ENCODE results near the gene VAX1.
A peak's percentile ranks its signal among the peaks of the same experiment; 100 is the strongest.

The VAX1 gene

GRCh38 chr10:117168729-117169128 is 30.7 kb upstream of the VAX1 start:
- H3K27me3 ChIP-seq (ENCODE audit: control insufficient read depth, insufficient read depth, low read length) = peaks cover 60% of the 10 kb centered on the region
- H3K27ac ChIP-seq (ENCODE audit: low read depth, low read length) = no peak overlapping the region
- no peak overlapping the region for H3K9ac ChIP-seq (ENCODE audit: low read length)
- H3K4me3 ChIP-seq (ENCODE audit: low read length) = no peak overlapping the region
- no peaks in the 10 kb centered on the region for H3K4me1 ChIP-seq (ENCODE audit: control insufficient read depth, insufficient read depth, low read length)
- no peaks in the 10 kb centered on the region for H3K36me3 ChIP-seq (ENCODE audit: control insufficient read depth, insufficient read depth, low read length)

DNA sequence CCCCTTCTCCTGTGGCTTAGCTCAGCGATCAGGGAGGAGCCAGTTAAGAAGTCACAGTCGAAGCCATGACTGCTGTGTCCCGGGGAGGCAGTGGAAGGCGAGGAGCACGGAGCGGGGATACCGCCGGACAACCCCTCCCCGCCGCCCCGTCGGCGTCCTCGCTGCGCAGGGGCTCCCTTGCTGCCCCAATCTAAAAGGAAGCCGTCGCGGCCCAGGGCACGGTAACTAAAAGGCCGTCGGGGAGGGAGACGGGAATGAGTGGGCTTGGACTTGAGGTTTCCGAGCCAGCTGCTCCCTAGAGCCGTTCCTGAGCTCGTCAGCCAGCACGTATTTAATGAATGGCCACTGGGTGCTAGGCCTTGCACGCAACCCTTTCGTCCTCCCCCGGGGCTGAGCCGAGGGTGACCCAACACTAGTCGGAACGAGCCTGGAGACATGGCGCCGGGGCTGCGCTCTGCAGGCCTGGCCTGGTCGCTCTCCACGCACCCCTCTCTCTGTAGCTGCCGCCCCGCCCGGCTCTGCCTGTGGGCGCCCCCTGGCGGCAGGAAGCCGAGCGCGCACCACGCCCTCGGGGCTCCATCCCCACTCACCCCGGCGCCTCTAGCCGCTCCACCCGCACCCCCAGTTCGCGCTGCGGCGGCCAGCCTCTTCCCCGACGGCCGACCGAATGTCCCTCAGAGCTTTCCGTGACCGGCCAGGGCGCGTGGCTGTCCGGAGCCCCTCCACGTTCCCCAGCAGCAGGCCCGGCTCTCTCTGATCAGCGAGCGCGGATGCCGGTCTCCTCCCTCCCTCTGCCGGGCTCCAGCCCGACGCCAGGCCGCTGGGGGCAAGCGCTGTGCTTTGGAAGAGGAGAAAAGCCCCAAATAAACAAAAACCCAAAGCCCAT is 30.0 kb upstream of the VAX1 start:
- H3K36me3 ChIP-seq (ENCODE audit: control insufficient read depth, insufficient read depth, low read length) = no peaks in the 10 kb centered on the region
- H3K9ac ChIP-seq (ENCODE audit: low read length) = no peak overlapping the region
- no peak overlapping the region for H3K27ac ChIP-seq (ENCODE audit: low read depth, low read length)
- H3K4me1 ChIP-seq (ENCODE audit: control insufficient read depth, insufficient read depth, low read length) = no peaks in the 10 kb centered on the region
- H3K27me3 ChIP-seq (ENCODE audit: control insufficient read depth, insufficient read depth, low read length) = peaks cover 65% of the 10 kb centered on the region
- H3K4me3 ChIP-seq (ENCODE audit: low read length) = peak overlapping the region; percentile 3

DNA sequence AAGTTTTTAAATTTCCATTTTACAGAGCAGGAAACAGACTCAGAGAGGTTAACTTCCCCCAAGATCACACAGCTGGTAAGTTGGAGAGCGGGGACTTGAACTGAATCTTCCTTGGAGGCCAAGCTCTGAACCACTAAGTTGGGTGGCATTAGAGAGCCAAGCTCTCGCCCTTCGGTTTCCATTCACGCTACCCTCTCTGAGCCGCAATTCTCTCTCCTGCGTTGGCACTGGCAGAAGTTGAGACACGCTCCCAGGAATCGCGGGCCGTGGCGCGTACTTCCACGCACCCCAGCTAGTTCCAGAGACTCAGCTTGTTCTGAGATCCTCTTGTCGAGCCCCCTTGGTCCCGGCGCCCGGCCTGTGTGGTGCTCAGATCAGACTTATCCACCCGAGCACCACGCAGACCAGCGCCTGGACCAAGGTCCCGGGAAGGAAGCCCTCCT is 29.3 kb upstream of the VAX1 start:
- no peaks in the 10 kb centered on the region for H3K4me1 ChIP-seq (ENCODE audit: control insufficient read depth, insufficient read depth, low read length)
- H3K36me3 ChIP-seq (ENCODE audit: control insufficient read depth, insufficient read depth, low read length) = no peaks in the 10 kb centered on the region
- peaks cover 68% of the 10 kb centered on the region for H3K27me3 ChIP-seq (ENCODE audit: control insufficient read depth, insufficient read depth, low read length)
- no peak overlapping the region for H3K4me3 ChIP-seq (ENCODE audit: low read length)
- H3K27ac ChIP-seq (ENCODE audit: low read depth, low read length) = no peak overlapping the region
- H3K9ac ChIP-seq (ENCODE audit: low read length) = no peak overlapping the region

DNA sequence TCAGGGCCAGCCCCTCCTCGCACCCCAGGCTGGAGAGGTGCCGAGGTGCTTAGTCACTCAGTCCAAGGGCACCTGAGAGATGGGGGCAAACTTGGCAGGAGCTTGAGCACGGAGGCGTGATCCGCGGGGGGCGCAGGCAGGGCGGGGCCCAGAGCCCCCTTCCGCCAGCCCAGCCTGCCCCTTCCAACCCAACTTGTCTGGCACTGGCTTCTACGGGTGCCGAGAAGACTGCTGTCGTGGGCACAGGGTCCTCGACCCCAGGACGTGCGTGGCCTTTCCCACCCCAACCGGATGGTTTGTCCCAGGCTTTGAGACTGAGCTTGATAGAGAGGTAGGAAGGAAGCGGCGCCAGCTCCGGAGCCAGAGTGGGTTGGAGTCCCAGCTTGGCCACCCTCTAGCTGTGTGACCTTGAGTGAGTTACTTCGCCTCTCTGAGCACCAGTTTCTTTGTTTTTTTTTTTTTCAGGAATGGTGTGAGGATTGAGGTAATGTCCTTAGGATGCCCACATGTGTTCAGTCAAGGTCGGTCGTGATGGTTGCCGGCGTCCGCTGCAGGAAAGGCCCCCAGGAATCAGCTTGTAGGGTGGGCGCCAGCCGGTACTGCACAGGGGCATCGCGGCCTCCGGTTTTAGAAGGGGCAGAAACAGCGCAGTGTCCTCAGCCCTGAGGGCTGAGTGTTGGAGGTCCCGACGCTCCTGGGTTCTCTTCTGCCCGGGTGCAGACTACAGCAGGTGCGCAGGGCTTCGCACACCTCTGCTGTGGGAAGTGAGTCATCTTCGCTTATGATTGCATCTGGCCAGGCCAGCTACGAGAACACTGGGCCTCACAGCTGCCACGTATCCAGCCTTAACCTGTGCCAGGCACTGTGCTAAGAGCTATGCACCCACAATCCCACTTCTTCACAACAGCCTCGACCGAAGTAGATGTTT is 28.6 kb upstream of the VAX1 start:
- Histone ChIP-seq H3K27ac (ENCODE audit: low read depth, low read length) (no peak overlapping the region), H3K36me3 (ENCODE audit: control insufficient read depth, insufficient read depth, low read length) (no peaks in the 10 kb centered on the region), H3K4me1 (ENCODE audit: control insufficient read depth, insufficient read depth, low read length) (no peaks in the 10 kb centered on the region), H3K4me3 (ENCODE audit: low read length) (no peak overlapping the region), H3K9ac (ENCODE audit: low read length) (no peak overlapping the region), H3K27me3 (ENCODE audit: control insufficient read depth, insufficient read depth, low read length) (peaks cover 68% of the 10 kb centered on the region)

DNA sequence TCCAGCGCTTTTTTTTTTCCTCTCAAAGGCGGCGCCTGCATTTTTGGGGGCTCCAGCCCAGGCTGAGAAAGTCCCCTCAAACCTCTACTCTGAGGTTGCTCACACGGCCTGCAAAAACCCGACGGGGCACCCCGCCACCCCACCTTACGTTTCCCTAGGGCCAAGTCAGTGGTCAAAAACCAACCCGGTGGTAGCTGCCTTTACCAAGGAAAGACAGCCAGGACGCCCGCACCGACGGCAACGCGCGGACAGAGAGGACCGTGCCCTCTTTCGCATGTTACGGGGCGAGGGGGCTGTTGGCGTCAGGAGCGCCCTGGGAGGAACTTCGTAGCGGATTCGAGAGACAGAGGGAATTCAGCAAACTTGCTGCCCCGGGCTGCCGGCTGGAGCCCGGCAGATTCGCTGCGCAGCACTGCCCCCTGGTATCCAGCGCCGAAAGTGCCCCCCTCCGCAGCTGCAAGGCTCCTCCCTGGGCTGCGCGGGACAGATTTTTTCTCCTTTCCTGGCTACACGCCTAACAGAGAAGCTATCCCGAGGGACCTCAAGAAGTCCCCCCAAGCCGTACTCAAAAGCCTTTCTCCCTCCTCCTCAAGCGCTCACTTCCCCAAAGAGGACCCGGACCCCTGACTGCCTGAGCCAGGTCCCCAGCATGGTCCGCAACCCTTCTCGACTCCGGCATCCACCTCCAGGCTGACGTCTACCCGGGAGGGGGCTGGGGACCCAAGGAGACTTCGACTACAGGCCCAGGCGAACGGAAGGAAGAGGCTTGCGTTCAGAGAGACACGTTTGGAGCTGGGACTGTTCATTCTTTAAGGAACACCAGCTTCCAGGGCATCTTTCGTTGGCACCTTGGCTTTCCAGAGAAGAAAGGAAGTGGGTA is 27.7 kb upstream of the VAX1 start:
- H3K36me3 ChIP-seq (ENCODE audit: control insufficient read depth, insufficient read depth, low read length) = no peaks in the 10 kb centered on the region
- peak overlapping the region; percentile 22 for H3K4me3 ChIP-seq (ENCODE audit: low read length)
- H3K4me1 ChIP-seq (ENCODE audit: control insufficient read depth, insufficient read depth, low read length) = no peaks in the 10 kb centered on the region
- no peak overlapping the region for H3K9ac ChIP-seq (ENCODE audit: low read length)
- peaks cover 77% of the 10 kb centered on the region for H3K27me3 ChIP-seq (ENCODE audit: control insufficient read depth, insufficient read depth, low read length)
- no peak overlapping the region for H3K27ac ChIP-seq (ENCODE audit: low read depth, low read length)

DNA sequence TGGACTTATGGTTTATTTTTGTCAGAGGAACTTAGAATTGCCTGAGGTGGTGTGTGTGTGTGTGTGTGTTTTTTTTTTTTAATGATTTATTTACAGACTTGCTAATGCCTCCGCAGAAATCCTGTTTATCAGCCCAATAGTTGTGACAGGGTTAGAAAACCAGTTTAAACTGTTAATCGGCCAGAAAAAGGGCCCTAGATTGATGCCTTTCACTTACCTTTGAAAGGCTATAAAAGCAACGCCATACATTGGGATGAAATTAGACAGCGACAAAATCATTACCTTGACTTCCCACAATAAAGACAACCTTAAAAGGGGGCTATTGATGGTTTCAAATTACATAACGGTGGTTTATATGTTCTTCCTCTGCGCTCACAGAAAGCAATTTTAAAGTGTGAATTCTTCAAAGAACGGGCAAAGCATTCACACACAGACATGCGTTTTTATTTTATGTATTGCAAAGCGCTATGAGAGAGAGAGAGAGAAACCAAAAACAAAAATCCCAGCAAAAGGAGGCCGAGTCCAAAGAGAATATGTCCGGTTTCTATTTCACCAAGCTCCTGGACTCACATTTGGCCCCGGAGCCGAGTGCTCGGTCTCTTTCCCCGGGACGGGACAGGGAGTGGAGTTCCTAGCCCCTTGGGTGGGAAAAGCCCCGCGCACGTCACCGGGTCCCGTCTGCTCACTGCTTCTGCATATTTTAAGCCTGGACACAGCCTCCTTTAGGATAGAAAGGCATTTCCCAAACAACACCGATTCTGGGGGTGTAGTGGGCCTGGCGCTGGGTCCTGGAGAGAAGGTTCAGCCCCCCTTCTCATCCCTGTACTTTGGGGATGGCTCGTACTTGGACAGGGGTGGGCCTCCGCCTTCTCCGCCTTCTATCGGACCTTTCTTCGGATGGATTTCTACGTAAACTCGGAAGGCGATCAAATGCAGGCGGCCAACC is 26.8 kb upstream of the VAX1 start:
- Histone ChIP-seq H3K27ac (ENCODE audit: low read depth, low read length) (no peak overlapping the region), H3K27me3 (ENCODE audit: control insufficient read depth, insufficient read depth, low read length) (peaks cover 72% of the 10 kb centered on the region), H3K36me3 (ENCODE audit: control insufficient read depth, insufficient read depth, low read length) (no peaks in the 10 kb centered on the region), H3K4me3 (ENCODE audit: low read length) (peak overlapping the region; percentile 22), H3K9ac (ENCODE audit: low read length) (no peak overlapping the region), H3K4me1 (ENCODE audit: control insufficient read depth, insufficient read depth, low read length) (no peaks in the 10 kb centered on the region)

- no peak overlapping the region for H3K9ac ChIP-seq (ENCODE audit: low read length)
- H3K27ac ChIP-seq (ENCODE audit: low read depth, low read length) = no peak overlapping the region
- H3K4me3 ChIP-seq (ENCODE audit: low read length) = no peak overlapping the region
- H3K36me3 ChIP-seq (ENCODE audit: control insufficient read depth, insufficient read depth, low read length) = no peaks in the 10 kb centered on the region
- H3K4me1 ChIP-seq (ENCODE audit: control insufficient read depth, insufficient read depth, low read length) = no peaks in the 10 kb centered on the region
- H3K27me3 ChIP-seq (ENCODE audit: control insufficient read depth, insufficient read depth, low read length) = peaks cover 67% of the 10 kb centered on the region
Observed at GRCh38 chr10:117163954-117164548, 26.0 kb upstream of the VAX1 start.

DNA sequence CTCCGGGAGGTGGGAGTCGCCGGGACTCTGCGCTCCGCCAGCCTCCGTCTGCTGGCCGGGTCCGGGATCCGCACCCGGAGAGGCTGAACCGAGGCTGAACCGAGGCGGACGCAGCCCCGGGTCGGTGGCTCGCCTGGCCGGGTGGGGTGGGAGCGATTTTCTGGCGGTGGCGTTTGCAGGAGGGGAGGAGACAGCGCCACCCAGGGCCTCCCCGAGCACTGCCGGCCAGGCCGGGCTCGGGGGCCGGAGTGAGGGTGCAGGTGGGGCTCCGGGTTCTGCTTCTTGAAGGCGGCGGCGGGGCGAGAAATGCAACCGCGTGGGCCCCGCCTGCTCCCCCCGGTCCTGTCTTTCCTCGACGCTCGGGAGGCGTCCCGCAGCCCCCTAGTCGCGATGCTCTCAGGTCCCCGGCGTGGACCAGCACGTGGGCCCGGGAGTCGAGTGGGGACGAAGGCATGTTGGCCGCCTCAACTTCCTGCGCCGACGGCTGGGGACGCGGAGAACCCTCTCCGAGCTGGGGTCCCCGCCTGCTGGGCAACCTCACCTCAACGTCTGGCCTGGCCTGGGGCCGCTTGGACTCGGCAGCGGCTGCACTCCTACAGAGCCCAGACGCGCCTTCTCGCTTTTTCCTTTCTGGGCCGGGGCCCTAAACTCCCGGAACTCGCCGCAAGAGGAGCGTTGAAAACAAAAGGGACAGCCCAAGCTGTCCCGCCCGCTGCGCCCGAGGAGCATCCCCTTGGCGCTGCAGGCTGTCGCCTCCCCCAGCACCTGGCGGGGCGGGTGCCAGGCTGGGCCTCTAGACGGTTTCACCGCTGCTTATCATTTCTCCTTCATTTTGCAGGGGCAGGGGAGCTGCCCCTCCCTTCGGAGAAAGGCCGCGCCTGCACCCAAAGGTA is 25.2 kb upstream of the VAX1 start:
- Histone ChIP-seq H3K4me1 (ENCODE audit: control insufficient read depth, insufficient read depth, low read length) (no peaks in the 10 kb centered on the region), H3K36me3 (ENCODE audit: control insufficient read depth, insufficient read depth, low read length) (no peaks in the 10 kb centered on the region), H3K4me3 (ENCODE audit: low read length) (peak overlapping the region; percentile 26), H3K9ac (ENCODE audit: low read length) (no peak overlapping the region), H3K27ac (ENCODE audit: low read depth, low read length) (no peak overlapping the region), H3K27me3 (ENCODE audit: control insufficient read depth, insufficient read depth, low read length) (peaks cover 61% of the 10 kb centered on the region)

- peaks cover 52% of the 10 kb centered on the region for H3K27me3 ChIP-seq (ENCODE audit: control insufficient read depth, insufficient read depth, low read length)
- no peak overlapping the region for H3K27ac ChIP-seq (ENCODE audit: low read depth, low read length)
- no peak overlapping the region for H3K4me3 ChIP-seq (ENCODE audit: low read length)
- H3K36me3 ChIP-seq (ENCODE audit: control insufficient read depth, insufficient read depth, low read length) = no peaks in the 10 kb centered on the region
- no peaks in the 10 kb centered on the region for H3K4me1 ChIP-seq (ENCODE audit: control insufficient read depth, insufficient read depth, low read length)
- H3K9ac ChIP-seq (ENCODE audit: low read length) = no peak overlapping the region
Observed at GRCh38 chr10:117162093-117163060, 24.3 kb upstream of the VAX1 start.
